ENCODE data around the gene INSR. TPM values are rescaled to one million over a fixed set of nuclear protein-coding genes. Genes with fewer than 3 reads are reported as not detected.

INSR gene
- total RNA-seq, 1 donor from 2014 or later: 3.2 TPM

DNA sequence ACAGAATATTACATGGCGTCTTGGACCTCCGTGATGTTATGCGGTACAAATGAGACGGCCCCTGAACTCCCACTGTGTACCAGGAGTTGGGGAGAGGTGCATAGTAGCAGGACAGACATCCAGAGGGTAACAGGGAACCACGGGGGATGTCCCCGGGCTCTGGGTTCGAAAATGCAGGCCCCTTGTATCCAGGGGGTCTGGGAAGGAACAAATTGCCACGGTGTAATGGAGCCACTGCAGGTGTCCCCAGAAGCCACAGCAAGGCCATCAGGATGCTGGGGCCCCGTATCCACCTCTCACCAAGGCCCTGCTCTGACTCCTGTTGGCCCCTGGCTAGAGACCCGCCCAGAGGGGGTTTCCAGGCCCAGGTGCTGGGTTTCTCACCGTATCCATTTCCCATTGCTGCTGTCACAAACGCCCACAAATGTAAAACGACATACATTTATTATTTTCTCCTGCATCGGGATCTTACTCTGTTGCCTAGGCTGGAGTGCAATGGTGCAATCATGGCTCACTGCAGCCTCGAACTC is 77.8 kb downstream of the INSR start:
- Mint-ChIP-seq H3K27me3 (peaks cover 6% of the 10 kb centered on the region), H3K27ac (no peak overlapping the region), H3K9me3 (no peaks in the 10 kb centered on the region), H3K4me3 (no peak overlapping the region), H3K4me1 (peaks cover 26% of the 10 kb centered on the region), H3K36me3 (ENCODE audit: low read depth) (no peaks in the 10 kb centered on the region)
- intact Hi-C loops (cut with micrococcal nuclease): no loop called here
- ATAC-seq (ENCODE audit: low read depth) (peak; percentile 41), DNase-seq (no peak)
- TF ChIP-seq, protein P1, sequence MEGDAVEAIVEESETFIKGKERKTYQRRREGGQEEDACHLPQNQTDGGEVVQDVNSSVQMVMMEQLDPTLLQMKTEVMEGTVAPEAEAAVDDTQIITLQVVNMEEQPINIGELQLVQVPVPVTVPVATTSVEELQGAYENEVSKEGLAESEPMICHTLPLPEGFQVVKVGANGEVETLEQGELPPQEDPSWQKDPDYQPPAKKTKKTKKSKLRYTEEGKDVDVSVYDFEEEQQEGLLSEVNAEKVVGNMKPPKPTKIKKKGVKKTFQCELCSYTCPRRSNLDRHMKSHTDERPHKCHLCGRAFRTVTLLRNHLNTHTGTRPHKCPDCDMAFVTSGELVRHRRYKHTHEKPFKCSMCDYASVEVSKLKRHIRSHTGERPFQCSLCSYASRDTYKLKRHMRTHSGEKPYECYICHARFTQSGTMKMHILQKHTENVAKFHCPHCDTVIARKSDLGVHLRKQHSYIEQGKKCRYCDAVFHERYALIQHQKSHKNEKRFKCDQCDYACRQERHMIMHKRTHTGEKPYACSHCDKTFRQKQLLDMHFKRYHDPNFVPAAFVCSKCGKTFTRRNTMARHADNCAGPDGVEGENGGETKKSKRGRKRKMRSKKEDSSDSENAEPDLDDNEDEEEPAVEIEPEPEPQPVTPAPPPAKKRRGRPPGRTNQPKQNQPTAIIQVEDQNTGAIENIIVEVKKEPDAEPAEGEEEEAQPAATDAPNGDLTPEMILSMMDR (IDR thresholded peaks at IDR 0.05): no peak
- POLR2A ChIA-PET: no interaction called here
- CTCF ChIA-PET: no interaction called here

DNA sequence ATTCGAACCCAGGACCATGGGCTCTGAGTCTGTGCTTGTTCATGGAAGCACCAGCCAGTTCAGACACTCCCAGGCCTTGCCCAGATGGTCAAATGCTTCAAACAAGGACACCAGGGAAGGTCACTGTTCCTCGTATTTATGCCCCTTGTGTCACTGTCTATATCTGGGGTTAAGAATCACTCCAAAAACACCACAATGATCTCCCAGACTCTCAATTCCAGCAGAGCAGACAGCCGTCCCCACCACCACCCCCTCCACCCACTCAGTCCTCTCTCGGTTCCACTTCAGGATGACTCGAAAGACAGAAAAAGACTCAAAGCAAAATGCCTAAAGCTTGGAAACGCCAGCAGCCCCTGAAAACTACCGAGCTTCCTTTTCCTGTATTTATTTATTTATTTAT is 79.0 kb downstream of the INSR start:
- Mint-ChIP-seq H3K4me3 (no peak overlapping the region), H3K36me3 (ENCODE audit: low read depth) (no peaks in the 10 kb centered on the region), H3K27me3 (peaks cover 6% of the 10 kb centered on the region), H3K9me3 (no peaks in the 10 kb centered on the region), H3K27ac (no peak overlapping the region), H3K4me1 (peaks cover 26% of the 10 kb centered on the region)
- ATAC-seq (ENCODE audit: low read depth) (no peak), DNase-seq (no peak)
- intact Hi-C loops (cut with micrococcal nuclease): no loop called here
- ChIA-PET POLR2A (interaction anchor here (0.6 kb wide), 1 partner anchor 9 kb away, joined by 4 read pairs; no protein-coding TSS in a partner anchor), CTCF (interaction anchor here (0.8 kb wide), 1 partner anchor 14 kb away, joined by 4 read pairs; no protein-coding TSS in a partner anchor)
- TF ChIP-seq, protein P1 (IDR thresholded peaks at IDR 0.05): no peak

DNA sequence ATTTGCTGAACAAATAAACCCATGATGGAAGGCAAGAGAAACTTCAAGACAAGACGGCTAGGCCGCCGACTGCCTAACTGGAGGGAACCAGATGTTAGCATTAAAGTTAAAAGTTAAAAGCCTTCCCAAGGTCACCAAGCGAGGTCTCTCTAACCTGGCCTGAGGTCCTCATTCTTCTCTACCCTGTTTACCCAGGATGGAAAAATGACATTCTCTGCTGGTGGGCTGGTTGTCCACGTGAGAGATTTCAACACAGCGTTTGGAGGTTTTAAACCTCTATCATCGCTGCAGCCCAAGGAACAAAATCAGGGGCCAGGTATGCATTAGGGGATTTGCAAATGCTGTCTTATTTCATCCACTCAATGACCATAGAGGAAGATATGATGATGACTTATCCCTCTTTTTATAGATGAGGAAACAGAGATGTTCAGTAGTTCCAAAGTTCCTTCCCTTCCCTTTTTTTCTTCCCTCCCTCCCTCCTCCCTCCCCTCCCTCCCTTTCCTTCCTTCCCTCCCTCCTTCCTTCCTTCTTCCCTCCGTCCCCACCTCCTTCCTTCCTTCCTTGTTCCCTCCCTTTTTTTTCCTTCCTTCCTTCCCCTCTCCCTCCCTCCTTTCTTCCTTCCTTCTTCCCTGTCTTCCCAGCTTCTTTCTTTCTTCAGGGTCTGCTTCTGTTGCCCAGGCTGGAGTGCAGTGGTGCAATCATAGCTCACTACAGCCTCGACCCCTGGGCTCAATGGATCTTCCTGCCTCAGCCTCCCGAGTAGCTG is 79.7 kb downstream of the INSR start:
- no peak for ATAC-seq (ENCODE audit: low read depth)
- intact Hi-C loops (cut with micrococcal nuclease): no loop called here
- peak overlapping the region; percentile 41 for H3K27ac Mint-ChIP-seq
- peaks cover 31% of the 10 kb centered on the region for H3K4me1 Mint-ChIP-seq
- no peaks in the 10 kb centered on the region for H3K9me3 Mint-ChIP-seq
- peak overlapping the region; percentile 24 for H3K4me3 Mint-ChIP-seq
- DNase-seq: no peak
- ChIA-PET CTCF (interaction anchor here (0.8 kb wide), 1 partner anchor 14 kb away, joined by 4 read pairs; no protein-coding TSS in a partner anchor), POLR2A (interaction anchor here (0.6 kb wide), 1 partner anchor 10 kb away, joined by 4 read pairs; no protein-coding TSS in a partner anchor)
- TF ChIP-seq, protein P1 (IDR thresholded peaks at IDR 0.05): no peak
- no peaks in the 10 kb centered on the region for H3K36me3 Mint-ChIP-seq (ENCODE audit: low read depth)
- H3K27me3 Mint-ChIP-seq: peaks cover 6% of the 10 kb centered on the region

DNA sequence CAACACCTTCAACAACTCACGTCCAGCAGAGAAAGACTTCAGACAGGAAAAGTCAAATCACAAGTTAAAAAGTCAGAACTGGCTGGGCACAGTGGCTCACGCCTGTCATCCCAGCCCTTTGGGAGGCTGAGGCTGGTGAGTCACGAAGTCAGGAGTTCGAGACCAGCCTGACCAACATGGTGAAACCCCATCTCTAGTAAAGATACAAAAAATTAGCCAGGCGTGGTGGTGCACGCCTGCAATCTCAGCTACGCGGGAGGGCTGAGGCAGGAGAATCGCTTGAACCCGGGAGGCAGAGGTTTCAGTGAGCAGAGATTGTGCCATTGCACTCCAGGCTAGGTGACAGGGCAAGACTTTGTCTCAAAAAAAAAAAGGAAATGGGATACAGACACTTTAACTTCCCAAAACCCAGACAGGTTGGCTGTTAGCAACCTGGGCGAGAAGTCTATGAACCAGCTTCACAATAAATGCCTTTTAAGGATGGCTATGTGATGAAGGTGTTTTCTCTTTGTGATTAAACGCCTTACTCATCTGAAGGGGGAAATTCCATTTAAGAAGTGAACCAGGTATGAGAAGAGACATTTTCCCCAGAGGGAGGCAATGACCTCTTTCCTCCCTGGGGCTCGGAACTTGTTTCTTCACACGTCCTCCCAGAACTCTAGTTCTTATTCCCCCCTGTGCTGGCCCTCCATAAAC is 80.4 kb downstream of the INSR start:
- CTCF ChIA-PET: no interaction called here
- Mint-ChIP-seq H3K36me3 (ENCODE audit: low read depth) (no peaks in the 10 kb centered on the region), H3K27ac (peak overlapping the region; percentile 47), H3K4me3 (peak overlapping the region; percentile 39), H3K27me3 (peaks cover 6% of the 10 kb centered on the region), H3K4me1 (peaks cover 31% of the 10 kb centered on the region), H3K9me3 (no peaks in the 10 kb centered on the region)
- peak; percentile 70 for ATAC-seq (ENCODE audit: low read depth)
- intact Hi-C loops (cut with micrococcal nuclease): no loop called here
- POLR2A ChIA-PET: no interaction called here
- DNase-seq: no peak
- TF ChIP-seq, protein P1 (IDR thresholded peaks at IDR 0.05): no peak

All from activated B cell treated with CpG ODN at 0.5 μM for 24 hours (primary cell).